KMS-11 (cell line): ENCODE data around the gene ZP2.

ENCODE experiments used
- H2AFZ ChIP-seq: fragments of 200-600 bp; sonication (generic); 2 replicates; pipeline ENCODE4 v1.6.1; 2016; ENCODE audit warnings: antibody characterized with exemption, mixed run types, low read depth
- H3K27ac ChIP-seq: fragments of 200-600 bp; sonication (generic); 2 replicates; pipeline ENCODE4 v1.6.1; 2016; ENCODE audit warnings: mild to moderate bottlenecking, mixed run types
- H3K27me3 ChIP-seq: fragments of 200-600 bp; sonication (generic); 2 replicates; pipeline ENCODE4 v1.6.1; 2017; ENCODE audit warnings: mild to moderate bottlenecking, low read depth, mixed run types, moderate library complexity; ENCODE audit not compliant: insufficient read depth
- H3K36me3 ChIP-seq: fragments of 200-600 bp; sonication (generic); 2 replicates; pipeline ENCODE4 v1.6.1; 2017; ENCODE audit warnings: mild to moderate bottlenecking, mixed run types; ENCODE audit not compliant: insufficient read depth
- H3K4me1 ChIP-seq: fragments of 200-600 bp; sonication (generic); 2 replicates; pipeline ENCODE4 v1.6.1; 2016; ENCODE audit warnings: mild to moderate bottlenecking, low read depth, mixed run types; ENCODE audit not compliant: poor library complexity, severe bottlenecking
- H3K4me2 ChIP-seq: fragments of 200-600 bp; sonication (generic); 2 replicates; pipeline ENCODE4 v1.7.0; 2016; ENCODE audit warnings: mild to moderate bottlenecking, mixed run types
- H3K4me3 ChIP-seq: fragments of 200-600 bp; sonication (generic); IDR thresholded peaks from 2 replicates; pipeline ENCODE4 v1.6.1; 2017; ENCODE audit warnings: low read depth, low read length, mixed read lengths; ENCODE audit not compliant: insufficient read depth
- H3K79me2 ChIP-seq: fragments of 200-600 bp; sonication (generic); 2 replicates; pipeline ENCODE4 v1.6.1; 2016; ENCODE audit warnings: low read depth, mixed run types; ENCODE audit not compliant: insufficient read depth
- H3K9ac ChIP-seq: fragments of 200-600 bp; sonication (generic); 2 replicates; pipeline ENCODE4 v1.6.1; 2016; ENCODE audit warnings: mild to moderate bottlenecking, mixed run types
- H4K20me1 ChIP-seq: fragments of 200-600 bp; sonication (generic); 2 replicates; pipeline ENCODE4 v1.6.1; 2016; ENCODE audit warnings: mild to moderate bottlenecking, mixed run types; ENCODE audit not compliant: insufficient read depth
- TF ChIP-seq, protein P1 (sequence below): fragments of 200-600 bp; sonication (generic); conservative IDR thresholded peaks from 2 replicates; pipeline ENCODE4 v1.6.1; 2017; ENCODE audit warnings: low read depth, mild to moderate bottlenecking, antibody characterized with exemption, low read length, moderate library complexity, mixed read lengths

The ZP2 gene

DNA sequence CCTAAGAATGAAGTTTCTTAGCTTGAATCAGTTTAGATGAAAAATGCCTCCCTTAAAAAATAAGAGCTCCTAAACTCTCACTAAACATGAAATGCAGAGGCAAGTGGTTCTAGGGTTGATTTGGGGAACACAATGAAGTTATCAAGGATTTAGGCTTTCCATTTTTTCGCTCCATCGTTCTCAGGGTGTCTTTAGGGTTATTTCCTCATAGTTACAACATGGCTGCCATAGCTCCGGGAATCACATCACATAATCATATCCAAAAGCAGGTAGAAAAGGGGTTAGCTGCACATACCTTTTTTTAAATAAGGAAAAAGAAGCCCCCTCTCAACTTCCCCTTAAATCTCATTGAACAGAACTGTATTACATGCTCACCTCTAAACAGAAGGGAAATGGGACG lies 21.4 kb downstream of the ZP2 start:
- H3K27ac ChIP-seq, result no peak overlapping the region
- no peaks in the 10 kb centered on the region for H3K27me3 ChIP-seq
- no peaks in the 10 kb centered on the region for H3K4me1 ChIP-seq
- no peak overlapping the region for H3K4me2 ChIP-seq
- no peak overlapping the region for H3K9ac ChIP-seq
- TF ChIP-seq, protein P1, sequence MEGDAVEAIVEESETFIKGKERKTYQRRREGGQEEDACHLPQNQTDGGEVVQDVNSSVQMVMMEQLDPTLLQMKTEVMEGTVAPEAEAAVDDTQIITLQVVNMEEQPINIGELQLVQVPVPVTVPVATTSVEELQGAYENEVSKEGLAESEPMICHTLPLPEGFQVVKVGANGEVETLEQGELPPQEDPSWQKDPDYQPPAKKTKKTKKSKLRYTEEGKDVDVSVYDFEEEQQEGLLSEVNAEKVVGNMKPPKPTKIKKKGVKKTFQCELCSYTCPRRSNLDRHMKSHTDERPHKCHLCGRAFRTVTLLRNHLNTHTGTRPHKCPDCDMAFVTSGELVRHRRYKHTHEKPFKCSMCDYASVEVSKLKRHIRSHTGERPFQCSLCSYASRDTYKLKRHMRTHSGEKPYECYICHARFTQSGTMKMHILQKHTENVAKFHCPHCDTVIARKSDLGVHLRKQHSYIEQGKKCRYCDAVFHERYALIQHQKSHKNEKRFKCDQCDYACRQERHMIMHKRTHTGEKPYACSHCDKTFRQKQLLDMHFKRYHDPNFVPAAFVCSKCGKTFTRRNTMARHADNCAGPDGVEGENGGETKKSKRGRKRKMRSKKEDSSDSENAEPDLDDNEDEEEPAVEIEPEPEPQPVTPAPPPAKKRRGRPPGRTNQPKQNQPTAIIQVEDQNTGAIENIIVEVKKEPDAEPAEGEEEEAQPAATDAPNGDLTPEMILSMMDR, result no peak
- H3K36me3 ChIP-seq, result no peaks in the 10 kb centered on the region
- no peaks in the 10 kb centered on the region for H4K20me1 ChIP-seq
- no peak overlapping the region for H3K4me3 ChIP-seq
- H2AFZ ChIP-seq, result no peak overlapping the region
- no peaks in the 10 kb centered on the region for H3K79me2 ChIP-seq

DNA sequence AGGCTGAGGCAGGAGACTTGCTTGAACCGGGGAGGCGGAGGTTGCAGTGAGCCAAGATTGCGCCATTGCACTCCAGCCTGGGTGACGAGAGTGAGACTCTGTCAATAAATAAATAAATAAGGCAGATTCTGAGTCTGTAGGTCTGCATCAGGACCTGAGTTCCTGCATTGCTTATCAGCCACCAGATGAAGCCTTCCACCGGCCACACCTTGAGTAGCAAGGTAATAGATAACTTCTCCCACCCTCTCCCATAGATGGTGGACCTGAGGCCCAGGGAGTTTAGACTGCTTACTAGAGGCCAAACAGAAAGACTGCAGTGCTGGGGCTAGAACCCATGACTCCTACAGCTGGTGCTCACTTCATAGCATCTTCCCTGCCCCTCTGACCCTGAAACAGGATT lies 22.1 kb downstream of the ZP2 start:
- H3K4me2 ChIP-seq, result no peak overlapping the region
- H3K79me2 ChIP-seq, result no peaks in the 10 kb centered on the region
- no peak overlapping the region for H3K4me3 ChIP-seq
- no peak overlapping the region for H3K27ac ChIP-seq
- no peak overlapping the region for H3K9ac ChIP-seq
- H2AFZ ChIP-seq, result no peak overlapping the region
- H3K27me3 ChIP-seq, result no peaks in the 10 kb centered on the region
- no peaks in the 10 kb centered on the region for H3K4me1 ChIP-seq
- no peaks in the 10 kb centered on the region for H4K20me1 ChIP-seq
- no peaks in the 10 kb centered on the region for H3K36me3 ChIP-seq
- TF ChIP-seq, protein P1, result no peak

DNA sequence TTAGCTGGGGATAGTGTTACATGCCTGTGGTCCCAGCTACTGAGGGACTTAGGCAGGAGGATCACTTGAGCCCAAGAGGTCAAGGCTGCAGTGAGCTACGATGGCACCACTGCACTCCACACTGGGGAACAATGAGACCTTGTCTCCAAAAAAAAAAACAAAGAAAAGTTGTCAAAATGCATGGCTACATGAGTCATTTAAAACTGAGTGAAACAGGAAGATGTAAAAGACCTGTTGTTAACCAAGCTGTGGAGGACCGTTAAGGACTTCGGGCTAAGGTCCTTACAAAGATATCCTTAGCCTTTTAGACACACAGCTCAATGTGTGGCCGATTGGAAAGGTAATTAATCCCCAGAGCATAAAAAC lies 25.1 kb downstream of the ZP2 start:
- H3K4me1 ChIP-seq, result no peaks in the 10 kb centered on the region
- H3K4me3 ChIP-seq, result no peak overlapping the region
- H3K27me3 ChIP-seq, result no peaks in the 10 kb centered on the region
- H3K79me2 ChIP-seq, result no peaks in the 10 kb centered on the region
- H3K9ac ChIP-seq, result no peak overlapping the region
- no peak overlapping the region for H2AFZ ChIP-seq
- TF ChIP-seq, protein P1, result no peak
- no peak overlapping the region for H3K4me2 ChIP-seq
- H3K36me3 ChIP-seq, result no peaks in the 10 kb centered on the region
- H4K20me1 ChIP-seq, result no peaks in the 10 kb centered on the region
- H3K27ac ChIP-seq, result no peak overlapping the region

DNA sequence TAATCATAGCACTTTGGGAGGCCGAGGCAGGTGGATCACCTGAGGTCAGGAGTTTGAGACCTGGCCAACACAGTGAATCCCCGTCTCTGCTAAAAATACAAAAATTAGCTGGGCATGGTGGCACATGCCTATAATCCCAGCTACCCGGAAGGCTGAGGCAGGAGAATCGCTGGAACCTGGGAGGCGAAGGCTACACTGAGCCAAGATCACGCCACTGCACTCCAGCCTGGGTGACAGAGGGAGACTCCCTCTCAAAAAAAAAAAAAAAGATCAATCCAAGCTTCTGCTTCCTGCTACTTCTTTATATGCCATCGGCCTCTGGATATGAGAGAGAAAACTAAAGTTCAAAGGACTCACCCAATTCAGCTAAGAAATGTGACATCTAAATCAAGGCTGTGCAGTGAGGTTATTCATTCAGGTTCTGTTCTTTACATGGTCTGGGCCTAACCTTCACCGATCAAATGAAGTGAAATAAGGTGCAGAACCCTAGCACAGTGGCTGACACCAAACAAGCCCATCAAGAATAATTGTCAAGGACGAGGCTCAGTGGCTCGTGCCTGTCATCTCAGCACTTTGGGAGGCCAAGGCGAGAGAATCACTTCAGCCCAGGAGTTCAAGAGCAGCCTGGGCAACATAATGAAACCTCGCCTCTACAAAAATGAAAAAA lies 25.6 kb downstream of the ZP2 start:
- no peaks in the 10 kb centered on the region for H3K27me3 ChIP-seq
- H3K4me2 ChIP-seq, result no peak overlapping the region
- no peak overlapping the region for H3K9ac ChIP-seq
- H3K79me2 ChIP-seq, result no peaks in the 10 kb centered on the region
- no peak overlapping the region for H3K4me3 ChIP-seq
- no peaks in the 10 kb centered on the region for H3K4me1 ChIP-seq
- TF ChIP-seq, protein P1, result no peak
- no peaks in the 10 kb centered on the region for H4K20me1 ChIP-seq
- H3K27ac ChIP-seq, result no peak overlapping the region
- no peaks in the 10 kb centered on the region for H3K36me3 ChIP-seq
- H2AFZ ChIP-seq, result no peak overlapping the region
